Neural crest cell (in vitro differentiated cells): ENCODE measurements around the gene RPTOR. TPM values are rescaled to one million over a fixed set of nuclear protein-coding genes. Genes with fewer than 3 reads are reported as not detected.

Experiments used
- DNase-seq: peaks from one replicate; pipeline ENCODE4 v3.0.0; 2021; ENCODE audit warnings: low read depth, mixed read lengths, low spot score
- H3K27ac Mint-ChIP-seq: one replicate; pipeline ENCODE4 v1.8.0; 2021; ENCODE audit warnings: mild to moderate bottlenecking, mixed read lengths; ENCODE audit not compliant: unreplicated experiment
- H3K27me3 Mint-ChIP-seq: 2 replicates; pipeline ENCODE4 v1.8.0; 2021; ENCODE audit warnings: low read depth, mild to moderate bottlenecking, mixed read lengths
- H3K36me3 Mint-ChIP-seq: 2 replicates; pipeline ENCODE4 v1.8.0; 2021; ENCODE audit warnings: low read depth, mild to moderate bottlenecking, mixed read lengths
- H3K4me1 Mint-ChIP-seq: 2 replicates; pipeline ENCODE4 v1.8.0; 2021; ENCODE audit warnings: mixed read lengths
- H3K4me3 Mint-ChIP-seq: one replicate; pipeline ENCODE4 v1.8.0; 2021; ENCODE audit warnings: mild to moderate bottlenecking, mixed read lengths
- H3K9me3 Mint-ChIP-seq: 2 replicates; pipeline ENCODE4 v1.8.0; 2021; ENCODE audit warnings: mixed read lengths
- total RNA-seq: library from RNA; stranded (reverse); gene quantifications from 2 replicates; pipeline ENCODE4 v1.2.1, GENCODE V29; 2021
- TF ChIP-seq, protein P1 (sequence below): fragments of 200-600 bp; sonication (generic); conservative IDR thresholded peaks from 2 replicates; pipeline ENCODE4 v1.5.0; 2021; ENCODE audit warnings: antibody characterized with exemption, mild to moderate bottlenecking

RPTOR gene
- total RNA-seq, 1 donor from 2014 or later: 41.1 TPM

DNA sequence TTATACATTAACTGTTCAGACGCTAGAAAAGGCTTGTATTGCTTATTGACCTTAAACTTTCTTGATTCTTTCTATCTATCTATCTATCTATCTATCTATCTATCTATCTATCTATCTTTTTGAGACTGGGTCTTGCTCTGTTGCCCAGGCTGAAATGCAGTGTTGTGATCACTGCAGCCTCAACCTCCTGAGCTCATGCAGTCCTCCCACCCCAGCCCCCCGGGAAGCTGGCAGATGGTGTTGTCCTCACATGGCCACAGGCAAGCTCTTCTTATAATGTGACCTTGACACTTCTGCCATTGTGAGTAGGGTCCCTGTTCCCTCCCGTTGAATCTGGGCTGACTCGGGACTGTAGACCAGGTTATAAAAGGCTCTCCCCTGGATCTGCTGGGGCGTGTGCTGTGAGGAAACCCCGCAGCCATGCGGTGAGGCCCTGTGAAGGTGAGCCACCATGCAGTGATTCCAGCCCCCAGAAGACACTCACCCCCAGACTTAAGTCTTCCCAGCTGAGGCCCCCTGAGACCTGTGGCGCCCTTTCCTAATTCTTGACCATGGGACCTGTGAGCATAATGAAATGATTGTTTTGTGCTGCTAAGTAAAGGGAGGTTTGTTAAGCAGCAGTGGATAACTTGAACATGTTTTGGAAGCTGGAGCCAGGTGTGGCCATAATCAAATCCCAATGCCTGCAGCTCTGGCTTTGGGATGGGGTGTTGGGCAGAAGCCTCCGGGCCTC is 54.3 kb downstream of the RPTOR start:
- Mint-ChIP-seq H3K36me3 (peaks cover 12% of the 10 kb centered on the region), H3K9me3 (peaks cover 3% of the 10 kb centered on the region), H3K4me3 (no peak overlapping the region), H3K27ac (peak overlapping the region; percentile 50), H3K27me3 (no peaks in the 10 kb centered on the region), H3K4me1 (peaks cover 32% of the 10 kb centered on the region)
- no peak for DNase-seq
- TF ChIP-seq, protein P1, sequence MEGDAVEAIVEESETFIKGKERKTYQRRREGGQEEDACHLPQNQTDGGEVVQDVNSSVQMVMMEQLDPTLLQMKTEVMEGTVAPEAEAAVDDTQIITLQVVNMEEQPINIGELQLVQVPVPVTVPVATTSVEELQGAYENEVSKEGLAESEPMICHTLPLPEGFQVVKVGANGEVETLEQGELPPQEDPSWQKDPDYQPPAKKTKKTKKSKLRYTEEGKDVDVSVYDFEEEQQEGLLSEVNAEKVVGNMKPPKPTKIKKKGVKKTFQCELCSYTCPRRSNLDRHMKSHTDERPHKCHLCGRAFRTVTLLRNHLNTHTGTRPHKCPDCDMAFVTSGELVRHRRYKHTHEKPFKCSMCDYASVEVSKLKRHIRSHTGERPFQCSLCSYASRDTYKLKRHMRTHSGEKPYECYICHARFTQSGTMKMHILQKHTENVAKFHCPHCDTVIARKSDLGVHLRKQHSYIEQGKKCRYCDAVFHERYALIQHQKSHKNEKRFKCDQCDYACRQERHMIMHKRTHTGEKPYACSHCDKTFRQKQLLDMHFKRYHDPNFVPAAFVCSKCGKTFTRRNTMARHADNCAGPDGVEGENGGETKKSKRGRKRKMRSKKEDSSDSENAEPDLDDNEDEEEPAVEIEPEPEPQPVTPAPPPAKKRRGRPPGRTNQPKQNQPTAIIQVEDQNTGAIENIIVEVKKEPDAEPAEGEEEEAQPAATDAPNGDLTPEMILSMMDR: no peak

DNA sequence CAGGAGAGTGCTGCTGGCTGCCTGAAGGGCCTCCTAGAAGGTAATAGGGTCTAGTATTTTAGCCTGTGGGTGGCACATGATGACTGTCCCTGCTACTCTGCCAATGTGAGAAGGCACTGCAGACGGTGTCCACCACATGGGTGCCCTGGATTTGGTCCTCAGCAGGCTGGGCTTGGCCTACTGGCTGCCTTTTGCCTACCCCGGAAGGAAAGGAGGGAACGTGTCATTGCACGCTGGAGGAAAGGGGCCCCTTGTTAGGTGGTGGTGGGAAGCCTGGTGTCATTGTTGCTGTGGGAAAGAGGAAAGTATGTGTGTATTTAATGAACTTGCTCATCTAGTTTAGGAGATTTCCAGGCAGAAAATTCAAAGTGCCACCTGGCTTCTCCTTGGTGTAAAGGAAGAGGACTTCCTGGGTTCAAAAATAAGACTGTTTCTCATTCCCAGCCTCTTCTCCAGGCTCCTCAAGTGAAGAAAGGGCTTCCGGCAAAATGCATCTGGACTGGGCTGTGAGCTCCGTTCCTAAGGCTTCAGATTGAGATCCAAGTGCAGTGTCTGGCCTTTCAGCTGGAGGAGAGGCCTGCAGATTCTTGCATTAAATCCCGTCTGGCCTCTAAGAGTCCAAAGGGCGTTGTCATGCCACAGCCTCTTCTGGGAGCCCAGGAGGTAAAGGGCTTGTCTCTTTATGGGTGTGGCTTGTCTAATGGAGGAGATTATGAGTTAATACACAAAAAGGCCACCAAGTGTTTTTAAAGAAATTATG is 55.1 kb downstream of the RPTOR start:
- TF ChIP-seq, protein P1: no peak
- Mint-ChIP-seq H3K9me3 (peaks cover 3% of the 10 kb centered on the region), H3K36me3 (peaks cover 16% of the 10 kb centered on the region), H3K4me1 (peaks cover 28% of the 10 kb centered on the region), H3K27ac (no peak overlapping the region), H3K4me3 (no peak overlapping the region), H3K27me3 (no peaks in the 10 kb centered on the region)
- no peak for DNase-seq

DNA sequence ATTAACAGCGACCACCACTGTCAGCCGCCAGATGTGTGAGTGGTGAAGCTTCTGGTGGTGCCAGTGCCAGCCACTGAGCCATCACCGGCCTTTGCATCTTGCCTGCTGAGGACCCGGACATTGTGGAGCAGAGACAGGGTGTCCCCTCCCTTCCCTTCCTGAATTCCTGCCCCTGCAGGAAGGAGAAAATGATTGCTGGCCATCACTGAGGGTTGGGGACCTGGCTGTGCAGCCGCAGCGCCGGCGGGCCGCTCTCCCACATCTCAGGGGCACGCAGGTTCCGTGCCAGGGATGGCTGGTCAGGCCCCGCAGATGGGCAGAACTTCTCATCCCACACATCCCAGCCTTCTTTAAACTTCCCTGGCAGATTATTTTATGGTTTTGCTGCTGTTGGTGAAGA is 56.5 kb downstream of the RPTOR start:
- Mint-ChIP-seq H3K4me1 (peaks cover 25% of the 10 kb centered on the region), H3K9me3 (peaks cover 3% of the 10 kb centered on the region), H3K4me3 (no peak overlapping the region), H3K36me3 (peaks cover 16% of the 10 kb centered on the region), H3K27ac (no peak overlapping the region), H3K27me3 (no peaks in the 10 kb centered on the region)
- no peak for DNase-seq
- TF ChIP-seq, protein P1: no peak

DNA sequence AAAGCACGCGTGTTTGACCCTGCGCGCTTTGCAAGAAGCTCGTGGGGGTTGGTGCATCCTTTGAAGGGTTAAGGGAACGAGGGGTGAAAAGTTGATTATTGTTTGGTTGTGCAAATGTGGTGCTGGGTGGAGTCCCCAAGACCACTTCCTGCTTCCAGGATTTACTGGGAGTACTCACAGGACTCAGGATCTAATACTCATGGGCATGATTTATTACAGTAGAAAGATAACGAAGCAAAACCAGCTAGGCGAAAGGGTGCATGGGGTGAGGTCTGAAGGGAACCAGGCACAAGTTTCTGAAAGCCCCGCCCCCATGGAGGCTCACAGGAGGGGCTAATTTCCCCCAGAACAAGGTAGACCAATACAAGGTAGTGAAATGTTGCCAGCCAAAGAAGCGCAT is 58.8 kb downstream of the RPTOR start:
- TF ChIP-seq, protein P1: no peak

DNA sequence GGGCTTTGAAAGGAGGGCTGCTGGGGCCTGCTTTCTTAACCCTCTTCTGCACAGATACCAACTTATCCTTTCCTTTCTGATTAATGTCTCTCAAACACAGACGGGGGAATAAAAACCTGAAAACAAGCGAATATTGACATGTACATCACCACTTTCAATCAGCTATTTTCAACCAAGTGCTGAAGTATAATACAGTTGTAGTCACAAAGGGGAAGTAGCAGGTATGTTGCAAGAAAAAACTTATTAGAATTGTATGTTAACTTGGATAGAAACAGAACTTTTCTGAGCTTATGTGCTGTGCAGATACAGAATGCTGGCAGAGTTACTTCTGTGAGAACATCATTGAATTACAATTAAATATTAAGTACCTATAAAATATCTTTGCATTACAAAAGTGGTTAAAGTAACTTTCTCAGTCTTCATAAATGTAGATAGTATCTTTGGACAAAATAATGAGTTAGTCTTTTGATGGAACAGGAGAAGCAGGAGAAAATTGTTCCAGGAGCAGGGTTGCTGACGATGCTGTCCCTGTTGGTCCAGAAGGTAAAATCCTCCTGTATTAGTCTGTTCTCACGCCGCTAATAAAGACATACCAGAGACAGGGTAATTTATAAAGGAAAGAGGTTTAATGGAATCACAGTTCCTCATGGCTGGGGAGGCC is 59.5 kb downstream of the RPTOR start:
- Mint-ChIP-seq H3K9me3 (peaks cover 3% of the 10 kb centered on the region), H3K27me3 (no peaks in the 10 kb centered on the region), H3K4me1 (peaks cover 17% of the 10 kb centered on the region), H3K4me3 (no peak overlapping the region), H3K36me3 (peaks cover 16% of the 10 kb centered on the region), H3K27ac (peak overlapping the region; percentile 17)
- no peak for DNase-seq
- TF ChIP-seq, protein P1: no peak

More for the DNA sequence above, 58.8 kb downstream of the RPTOR start:
- Mint-ChIP-seq H3K36me3 (peaks cover 16% of the 10 kb centered on the region), H3K4me3 (no peak overlapping the region), H3K9me3 (peaks cover 3% of the 10 kb centered on the region), H3K27ac (no peak overlapping the region), H3K4me1 (peaks cover 19% of the 10 kb centered on the region), H3K27me3 (no peaks in the 10 kb centered on the region)
- no peak for DNase-seq
